Right renal cortex interstitium (tissue), 3 donors: Measurements from ENCODE around the gene EPB42. TPM values are rescaled to one million over a fixed set of nuclear protein-coding genes. Genes with fewer than 3 reads are reported as not detected.

Experiments used
- DNase-seq, 3 donors: peaks; one replicate each; pipeline ENCODE4 v3.0.0-alpha.2; 2013; ENCODE audit warnings: low read depth in 3 of 3, low spot score in 2 of 3
- polyA plus RNA-seq, 3 donors: library from polyadenylated mRNA; unstranded; fragments of 120-200 nt; gene quantifications; one replicate each; pipeline ENCODE4 v1.2.1, GENCODE V29; 2013; ENCODE audit not compliant: insufficient read length in 3 of 3

The EPB42 gene
- 1 to 10 TPM; 1.3 to 1.8 (median 1.3) TPM for polyA plus RNA-seq

GRCh38 chr15:43220991-43221403, at the start of gene EPB42:
Gene EPB42 (minus strand): TSS chr15:43221018. CDS start chr15:43220825, 193 bp downstream.
- DNase-seq = no peak

- no peak for DNase-seq
Measured at GRCh38 chr15:43270113-43270665, 49.4 kb upstream of the EPB42 start.

GRCh38 chr15:43268111-43269105, 47.6 kb upstream of the EPB42 start:
- no peak for DNase-seq

- no peak for DNase-seq
Measured at GRCh38 chr15:43267439-43267838, 46.6 kb upstream of the EPB42 start.

GRCh38 chr15:43266834-43267233, 46.0 kb upstream of the EPB42 start, which contains the start of gene TGM5:
Gene TGM5 (minus strand): TSS chr15:43266928. CDS start chr15:43266849, 79 bp downstream.
- DNase-seq = no peak

GRCh38 chr15:43266386-43266785, 45.6 kb upstream of the EPB42 start:
- DNase-seq = no peak

GRCh38 chr15:43260011-43260615, 39.3 kb upstream of the EPB42 start:
- no peak for DNase-seq

DNA sequence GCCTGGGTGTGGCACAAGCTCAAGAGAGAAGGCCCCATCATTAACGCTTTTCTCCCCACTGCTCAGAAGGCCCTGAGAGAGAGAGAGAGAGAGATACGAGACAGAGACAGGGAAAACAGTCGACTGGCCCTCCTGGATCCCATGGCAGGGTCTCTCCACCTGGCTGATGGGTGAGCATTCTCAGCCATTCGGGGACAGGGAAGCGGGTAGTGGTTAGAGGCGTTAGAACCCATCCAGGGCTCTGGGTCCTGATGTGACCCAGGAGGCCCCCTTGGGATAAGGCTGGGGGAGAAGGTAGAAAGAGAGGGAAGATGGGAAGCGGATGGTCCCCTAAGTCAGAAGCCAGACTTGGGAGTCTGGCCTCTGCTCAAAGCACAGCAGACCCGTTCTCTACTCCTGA, 38.0 kb upstream of the EPB42 start:
- no peak for DNase-seq

DNA sequence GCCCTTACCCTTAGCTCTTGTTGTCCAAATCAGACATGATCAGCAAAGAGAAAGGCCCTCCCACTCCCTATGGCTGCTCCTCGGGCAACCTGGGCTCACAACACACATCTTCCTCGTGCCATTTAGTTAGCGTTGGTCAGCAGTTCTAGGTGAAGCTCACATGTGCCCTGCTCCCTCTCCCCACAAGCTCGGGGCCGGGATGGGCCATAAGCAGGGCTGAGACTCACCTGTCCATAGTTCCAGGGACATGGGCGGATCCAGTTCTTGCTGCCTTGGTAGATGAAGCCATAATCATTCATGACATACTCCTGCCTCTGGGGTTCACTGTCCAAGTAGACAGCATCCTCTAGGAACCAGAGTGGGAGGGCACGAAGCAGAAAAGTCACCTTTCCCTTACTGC, 35.5 kb upstream of the EPB42 start:
- DNase-seq = no peak

- DNase-seq = no peak
Measured at GRCh38 chr15:43255376-43255775, 34.6 kb upstream of the EPB42 start.

- DNase-seq = no peak
Measured at GRCh38 chr15:43253431-43254403, 32.9 kb upstream of the EPB42 start.

DNA sequence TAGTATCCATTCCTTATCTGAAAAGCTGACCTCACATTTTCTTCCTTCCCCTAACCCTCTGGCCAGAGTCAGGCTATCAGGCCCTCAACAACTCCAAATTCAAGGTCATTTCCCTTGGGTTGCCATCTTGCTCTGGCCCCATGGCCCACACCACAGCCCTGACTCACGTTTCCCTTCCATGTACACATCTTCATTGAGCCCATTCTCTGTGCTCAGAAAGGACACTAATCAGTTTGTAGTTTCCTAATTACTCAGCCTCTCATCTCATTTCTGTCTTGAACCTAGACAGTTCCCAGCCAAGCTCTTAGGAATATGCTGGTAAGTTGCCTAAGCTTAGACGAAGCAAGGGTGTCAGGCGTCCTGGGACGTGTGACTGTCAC, 31.0 kb upstream of the EPB42 start:
- DNase-seq = no peak

DNA sequence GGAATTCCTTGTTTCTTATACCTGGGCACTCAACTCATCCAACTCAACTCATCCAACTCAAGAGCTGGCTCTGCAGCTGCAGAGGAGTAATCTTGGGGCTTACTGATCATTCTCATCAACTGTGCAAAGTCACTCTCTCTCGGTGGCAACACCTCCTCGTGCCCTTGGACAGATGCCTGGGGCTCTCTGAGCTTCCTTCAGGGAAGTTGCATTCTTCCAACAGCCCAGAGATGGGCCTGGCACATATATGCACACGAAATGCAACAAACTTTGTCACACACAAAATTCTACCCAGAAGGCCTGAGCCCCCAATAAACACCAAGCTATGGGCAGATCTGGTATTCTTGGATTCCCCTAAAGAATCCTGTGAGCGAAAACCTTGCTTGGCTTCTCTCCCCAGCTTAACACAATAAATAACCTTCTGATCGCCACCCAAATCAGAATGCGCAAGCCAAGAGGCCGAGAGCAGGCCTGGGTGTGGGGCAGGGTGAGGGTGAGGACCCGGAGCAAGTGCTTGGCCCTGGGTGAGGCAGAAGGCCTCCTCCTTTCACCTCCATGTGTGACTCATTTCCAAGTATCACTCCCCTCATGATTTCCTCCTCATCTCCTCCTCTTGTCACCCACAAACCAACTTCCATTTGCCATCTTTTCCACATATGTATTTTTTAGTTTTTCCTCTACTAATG, 30.5 kb upstream of the EPB42 start:
- DNase-seq = no peak

DNA sequence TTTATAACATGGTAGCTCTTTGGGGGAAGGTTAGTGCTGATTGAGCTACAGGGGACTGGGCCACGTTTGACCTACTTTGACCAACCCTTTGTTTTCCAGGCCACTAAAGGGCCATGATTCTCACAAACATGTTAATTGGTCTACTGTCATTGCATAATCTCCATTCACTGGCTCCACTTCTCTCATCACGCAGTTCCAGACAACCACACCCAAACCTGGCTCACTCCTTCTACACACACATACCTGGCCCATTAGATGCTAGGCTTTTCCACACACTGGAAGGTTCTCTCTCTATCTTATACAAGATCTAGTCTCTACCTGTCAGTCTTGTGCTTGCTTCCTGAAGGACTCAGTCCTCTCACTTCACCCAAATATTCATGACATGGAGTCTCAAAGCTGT, 30.0 kb upstream of the EPB42 start:
- DNase-seq = no peak

GRCh38 chr15:43249699-43250203, 28.9 kb upstream of the EPB42 start:
- DNase-seq = no peak

DNA sequence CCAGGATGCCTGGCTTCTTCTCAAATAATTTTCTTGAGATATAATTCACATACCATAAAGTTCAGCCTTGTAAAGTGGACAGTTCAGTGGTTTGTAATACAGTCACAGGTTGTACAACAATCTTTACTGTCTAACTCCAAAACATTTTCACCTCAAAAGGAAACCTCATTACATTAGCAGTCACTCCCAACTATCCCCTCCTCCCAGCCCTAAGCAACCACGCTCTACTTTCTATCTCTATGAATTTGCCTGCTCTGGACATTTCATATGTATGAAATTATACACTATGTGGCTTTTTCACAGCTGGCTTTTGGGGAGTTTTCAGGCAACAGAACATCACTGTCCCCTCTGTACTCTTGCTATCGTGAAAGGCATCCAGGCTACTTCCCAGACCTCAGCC, 28.4 kb upstream of the EPB42 start:
- DNase-seq = no peak

DNA sequence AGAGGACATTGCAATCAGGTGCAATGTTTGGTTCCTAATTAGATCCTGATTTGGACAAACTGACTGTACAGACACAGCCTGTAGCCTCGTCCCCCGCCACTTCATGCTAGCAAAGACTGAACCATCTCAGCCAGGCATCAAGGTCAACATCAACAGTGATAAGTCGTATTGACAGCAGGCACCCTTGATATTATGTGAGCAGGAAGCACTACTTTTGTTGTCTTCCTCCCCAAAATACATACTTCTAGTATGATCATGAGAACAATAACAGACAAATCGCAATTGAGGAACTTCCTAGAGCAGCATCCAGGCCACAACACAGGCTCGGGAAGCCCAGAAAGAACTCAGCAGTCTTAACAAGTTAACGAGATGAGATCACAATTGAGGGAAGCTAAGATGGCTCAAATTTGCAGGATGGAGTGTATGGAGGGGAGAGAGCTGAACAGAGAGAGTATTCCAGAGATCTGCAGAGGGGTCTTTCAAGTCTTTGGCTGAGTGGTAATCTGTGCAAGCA, 25.5 kb upstream of the EPB42 start:
- DNase-seq = no peak

DNA sequence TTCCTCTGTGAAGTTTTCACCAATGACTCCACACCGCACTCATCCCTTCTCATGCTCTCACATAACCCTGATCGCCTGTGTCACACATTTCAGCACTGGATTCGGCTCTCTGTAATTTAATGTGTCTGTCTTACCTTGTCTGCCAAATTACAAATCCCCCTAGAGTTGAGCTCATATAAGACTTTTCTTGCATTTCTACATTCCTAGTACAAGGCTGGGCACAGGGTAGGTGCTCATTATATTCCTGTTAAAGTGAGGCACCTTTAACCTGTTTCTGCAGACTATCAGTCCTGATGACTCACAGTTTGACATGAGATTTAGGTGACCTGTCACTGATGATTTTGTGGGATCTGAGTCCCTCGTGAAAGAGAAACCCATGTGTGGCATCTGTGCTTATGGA, 23.3 kb upstream of the EPB42 start:
- DNase-seq = no peak

GRCh38 chr15:43243020-43243645, 22.3 kb upstream of the EPB42 start:
- no peak for DNase-seq
